Measurements from ENCODE around the gene MT2A.

DNA sequence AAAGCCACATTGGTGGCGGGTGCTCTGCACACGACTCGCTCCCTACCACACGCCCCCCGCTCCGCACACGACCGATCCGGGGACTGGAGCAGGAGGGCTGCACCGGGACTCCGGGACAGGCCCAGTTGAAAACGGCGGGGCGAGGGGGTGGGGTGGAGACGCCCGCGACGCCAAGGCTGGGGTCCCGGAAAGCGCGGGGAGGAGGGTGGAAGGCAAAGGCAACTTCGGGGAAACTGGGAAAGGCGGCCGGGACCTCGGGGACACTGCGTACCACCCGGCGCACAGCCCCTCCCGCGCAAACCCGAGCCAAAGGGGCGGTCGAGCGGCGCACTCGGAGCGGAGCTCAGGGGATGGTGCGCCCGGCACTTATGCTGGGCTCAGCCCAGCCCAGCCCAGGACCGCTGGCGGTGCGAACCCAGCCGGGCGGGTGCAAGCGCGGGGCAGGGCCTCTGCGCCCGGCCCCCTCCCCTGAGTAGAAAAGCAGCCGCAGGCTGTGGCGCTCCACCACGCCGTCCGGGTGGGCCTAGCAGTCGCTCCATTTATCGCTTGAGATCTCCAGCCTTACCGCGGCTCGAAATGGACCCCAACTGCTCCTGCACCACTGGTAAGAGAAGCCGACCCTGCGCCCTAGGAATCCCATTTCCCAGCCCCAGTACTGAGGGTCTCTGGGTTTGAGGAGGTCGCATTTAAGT is 23.9 kb downstream of the MT2A start, which contains the start of gene MT1M:
- peak in 1 of 2 donors; percentile 30 for TF ChIP-seq POLR2A (IDR thresholded peaks at IDR 0.05)
- TF ChIP-seq, protein P1, sequence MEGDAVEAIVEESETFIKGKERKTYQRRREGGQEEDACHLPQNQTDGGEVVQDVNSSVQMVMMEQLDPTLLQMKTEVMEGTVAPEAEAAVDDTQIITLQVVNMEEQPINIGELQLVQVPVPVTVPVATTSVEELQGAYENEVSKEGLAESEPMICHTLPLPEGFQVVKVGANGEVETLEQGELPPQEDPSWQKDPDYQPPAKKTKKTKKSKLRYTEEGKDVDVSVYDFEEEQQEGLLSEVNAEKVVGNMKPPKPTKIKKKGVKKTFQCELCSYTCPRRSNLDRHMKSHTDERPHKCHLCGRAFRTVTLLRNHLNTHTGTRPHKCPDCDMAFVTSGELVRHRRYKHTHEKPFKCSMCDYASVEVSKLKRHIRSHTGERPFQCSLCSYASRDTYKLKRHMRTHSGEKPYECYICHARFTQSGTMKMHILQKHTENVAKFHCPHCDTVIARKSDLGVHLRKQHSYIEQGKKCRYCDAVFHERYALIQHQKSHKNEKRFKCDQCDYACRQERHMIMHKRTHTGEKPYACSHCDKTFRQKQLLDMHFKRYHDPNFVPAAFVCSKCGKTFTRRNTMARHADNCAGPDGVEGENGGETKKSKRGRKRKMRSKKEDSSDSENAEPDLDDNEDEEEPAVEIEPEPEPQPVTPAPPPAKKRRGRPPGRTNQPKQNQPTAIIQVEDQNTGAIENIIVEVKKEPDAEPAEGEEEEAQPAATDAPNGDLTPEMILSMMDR (IDR thresholded peaks at IDR 0.05), result no peak
